Hepatocyte (in vitro differentiated cells): Measurements from ENCODE around the gene SEZ6L2.

ENCODE experiments used
- CTCF ChIP-seq: fragments of 200-600 bp; sonication (generic); IDR thresholded peaks from 2 replicates; pipeline ENCODE4 v1.5.1; 2016; ENCODE audit warnings: antibody characterized with exemption, mild to moderate bottlenecking; ENCODE audit not compliant: poor library complexity
- EZH2 ChIP-seq: fragments of 200-600 bp; sonication (generic); IDR thresholded peaks from 2 replicates; pipeline ENCODE4 v1.6.1; 2016; ENCODE audit warnings: antibody characterized with exemption, mild to moderate bottlenecking, borderline replicate concordance

GRCh38 chr16:29857133-29857760 is 42.1 kb downstream of the SEZ6L2 start:
- TF ChIP-seq CTCF (no peak), EZH2 (no peak)
